Measurements from ENCODE around the gene TMEM63C. TPM values are rescaled to one million over a fixed set of nuclear protein-coding genes. Genes with fewer than 3 reads are reported as not detected.

The TMEM63C gene, protein sequence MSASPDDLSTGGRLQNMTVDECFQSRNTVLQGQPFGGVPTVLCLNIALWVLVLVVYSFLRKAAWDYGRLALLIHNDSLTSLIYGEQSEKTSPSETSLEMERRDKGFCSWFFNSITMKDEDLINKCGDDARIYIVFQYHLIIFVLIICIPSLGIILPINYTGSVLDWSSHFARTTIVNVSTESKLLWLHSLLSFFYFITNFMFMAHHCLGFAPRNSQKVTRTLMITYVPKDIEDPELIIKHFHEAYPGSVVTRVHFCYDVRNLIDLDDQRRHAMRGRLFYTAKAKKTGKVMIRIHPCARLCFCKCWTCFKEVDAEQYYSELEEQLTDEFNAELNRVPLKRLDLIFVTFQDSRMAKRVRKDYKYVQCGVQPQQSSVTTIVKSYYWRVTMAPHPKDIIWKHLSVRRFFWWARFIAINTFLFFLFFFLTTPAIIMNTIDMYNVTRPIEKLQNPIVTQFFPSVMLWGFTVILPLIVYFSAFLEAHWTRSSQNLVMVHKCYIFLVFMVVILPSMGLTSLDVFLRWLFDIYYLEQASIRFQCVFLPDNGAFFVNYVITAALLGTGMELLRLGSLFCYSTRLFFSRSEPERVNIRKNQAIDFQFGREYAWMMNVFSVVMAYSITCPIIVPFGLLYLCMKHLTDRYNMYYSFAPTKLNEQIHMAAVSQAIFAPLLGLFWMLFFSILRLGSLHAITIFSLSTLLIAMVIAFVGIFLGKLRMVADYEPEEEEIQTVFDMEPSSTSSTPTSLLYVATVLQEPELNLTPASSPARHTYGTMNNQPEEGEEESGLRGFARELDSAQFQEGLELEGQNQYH
- total RNA-seq = not detected in 2 replicates

DNA sequence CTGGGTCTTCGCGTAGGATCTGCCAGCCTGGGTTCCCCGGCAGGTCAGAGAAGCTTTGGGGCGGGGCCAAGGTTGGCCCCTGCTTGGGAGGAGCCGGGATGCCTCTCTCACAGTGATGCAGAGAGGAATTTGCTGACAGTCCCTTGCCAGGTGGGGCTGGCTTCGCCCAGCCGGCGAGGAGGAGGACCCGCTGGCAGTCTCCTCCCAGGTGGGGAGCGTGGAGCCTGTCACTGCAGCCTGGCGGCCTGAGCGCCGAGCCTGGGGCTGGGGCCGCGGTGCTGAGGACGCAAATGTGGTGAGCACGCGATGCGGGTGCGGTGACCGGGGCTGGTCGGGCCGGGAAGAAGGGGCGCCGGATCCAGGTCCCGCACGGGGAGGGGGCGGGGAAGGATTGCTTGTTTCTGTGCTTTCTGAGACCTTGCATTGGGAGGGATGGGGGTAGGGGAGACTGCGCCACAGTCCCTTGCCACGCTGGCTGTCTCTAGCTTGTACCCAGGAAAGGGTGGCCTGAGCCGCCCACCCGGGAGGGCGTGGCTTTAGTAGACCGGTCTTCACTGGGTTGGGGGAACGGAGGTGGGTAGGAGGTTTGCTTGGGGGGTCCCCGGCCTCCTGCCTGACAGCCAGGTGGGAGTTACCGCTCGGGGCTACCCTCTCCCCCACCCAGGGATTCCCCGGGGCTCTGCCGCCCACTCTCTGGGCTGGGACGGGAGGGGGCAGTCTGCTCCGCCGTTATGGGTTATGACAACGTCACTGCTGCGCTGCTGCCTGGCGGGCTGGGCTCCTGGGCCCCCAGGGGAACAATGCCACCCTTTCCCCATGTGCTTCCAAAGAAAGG is at the start of gene TMEM63C:
TSS of gene TMEM63C (plus strand) at position 196 of the 835 bp plus-strand sequence. CDS start 37,016 bp downstream, outside the sequence.

DNA sequence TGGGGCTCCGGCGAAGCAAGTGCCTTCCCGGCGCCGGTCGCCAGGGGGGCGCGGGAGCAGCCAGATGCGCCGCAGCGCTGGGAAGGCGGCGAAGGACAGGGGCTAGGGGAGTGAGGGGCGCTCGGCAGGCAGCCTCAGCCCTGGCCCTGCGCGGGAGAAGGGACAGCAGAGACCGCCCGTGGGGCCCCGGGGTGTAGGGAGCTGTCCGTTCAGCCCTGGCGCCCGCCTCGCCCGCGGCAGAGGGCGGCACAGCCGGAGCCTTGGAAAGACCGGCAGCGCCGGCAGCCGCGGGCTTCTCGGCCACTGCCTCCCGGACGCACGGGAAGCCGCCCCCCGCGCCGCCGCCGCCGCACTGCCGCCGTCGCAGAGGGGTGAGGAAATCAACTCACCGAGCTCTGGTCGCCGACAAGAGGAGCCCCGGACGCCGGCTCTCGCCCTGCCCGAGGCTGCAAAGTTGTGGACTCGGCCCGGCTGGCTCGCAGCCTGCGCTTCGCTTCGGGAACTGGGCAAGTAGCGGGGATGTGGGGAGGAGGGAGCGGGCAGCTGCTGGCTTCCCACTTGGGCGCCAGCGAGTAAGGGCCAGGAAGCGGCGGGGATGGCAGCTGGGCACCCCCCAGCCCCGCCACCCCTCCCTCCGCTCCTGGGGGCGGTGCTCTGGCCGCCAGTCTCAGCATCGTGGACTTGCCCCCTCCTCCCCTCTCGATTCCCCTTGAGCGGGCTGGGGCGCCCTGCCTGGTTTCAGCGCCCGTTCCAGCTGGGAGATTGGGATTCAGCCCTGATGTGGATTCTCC is 40.2 kb upstream of the TMEM63C start, which contains the start of gene ZDHHC22:
TSS of gene ZDHHC22 (minus strand) at position 578 of the 791 bp plus-strand sequence. CDS start 2,053 bp downstream, outside the sequence.

DNA sequence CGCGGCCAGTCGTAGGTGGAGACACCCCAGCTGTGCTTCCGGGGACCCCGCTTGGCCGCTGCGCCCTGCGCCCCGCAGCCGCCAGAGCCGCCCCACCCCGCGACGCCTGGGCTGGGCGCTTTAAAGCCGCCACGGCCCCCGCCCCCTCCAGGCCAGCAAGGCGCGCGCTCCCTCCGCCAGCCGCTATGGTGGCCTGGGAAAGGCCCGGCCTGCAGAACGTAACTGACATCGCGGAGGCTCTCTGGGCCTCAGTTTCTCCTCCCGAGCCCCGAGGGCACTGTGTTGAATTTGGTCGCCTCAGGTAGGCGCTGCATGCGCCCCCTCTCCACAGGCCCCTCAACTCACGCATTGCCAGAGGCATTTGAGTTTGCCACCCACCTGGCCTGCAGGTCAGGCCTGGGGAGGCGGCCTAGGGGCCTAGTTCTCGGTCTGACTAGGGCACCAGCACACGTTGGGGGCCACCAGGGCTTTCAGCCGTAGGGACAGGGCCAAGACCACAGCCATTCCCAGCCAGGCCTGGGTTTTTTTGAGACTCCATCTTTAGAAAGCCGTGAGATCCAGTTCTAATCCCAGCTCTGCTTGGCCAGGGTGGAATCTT is 89.6 kb downstream of the TMEM63C start, which contains the start of gene NGB:
TSS of gene NGB (minus strand) at position 94 of the 598 bp plus-strand sequence. CDS start 269 bp downstream, outside the sequence.

Other genes starting within 250 kb of the TMEM63C start
- gene IRF2BPL, start 153.1 kb upstream of the TMEM63C start, total RNA-seq = 34.6 and 38.3 TPM in 2 replicates
- gene CIPC, start 83.5 kb upstream of the TMEM63C start, total RNA-seq = 8.6 and 13.6 TPM in 2 replicates
- gene ZDHHC22, start 40.0 kb upstream of the TMEM63C start, total RNA-seq = not detected in 2 replicates
- not detected in 2 replicates for gene NGB, start 89.4 kb downstream of the TMEM63C start, total RNA-seq
- gene POMT2, start 139.1 kb downstream of the TMEM63C start, total RNA-seq = 14.9 and 20.8 TPM in 2 replicates
- 39.7 and 39.8 TPM in 2 replicates for gene GSTZ1, start 139.2 kb downstream of the TMEM63C start, total RNA-seq
- 3.2 and 3.7 TPM in 2 replicates for gene TMED8, start 195.3 kb downstream of the TMEM63C start, total RNA-seq
- gene SAMD15, start 195.6 kb downstream of the TMEM63C start, total RNA-seq = 1.7 and 2.1 TPM in 2 replicates
- gene NOXRED1, start 241.7 kb downstream of the TMEM63C start, total RNA-seq = not detected in 2 replicates

Data from myometrial cell (primary cell).